ENCODE results near the gene ADAM22. TPM values are rescaled to one million over a fixed set of nuclear protein-coding genes. Genes with fewer than 3 reads are reported as not detected.
"Not testable (repeated sequence)": the region's sequence is repeated elsewhere in the genome, so short reads cannot be mapped to it uniquely, and the experiment has no call there.

ADAM22 gene
- total and polyA plus RNA-seq, 7 experiments from 2014 or later = 0.79 to 7.1 (median 2.5) TPM

DNA sequence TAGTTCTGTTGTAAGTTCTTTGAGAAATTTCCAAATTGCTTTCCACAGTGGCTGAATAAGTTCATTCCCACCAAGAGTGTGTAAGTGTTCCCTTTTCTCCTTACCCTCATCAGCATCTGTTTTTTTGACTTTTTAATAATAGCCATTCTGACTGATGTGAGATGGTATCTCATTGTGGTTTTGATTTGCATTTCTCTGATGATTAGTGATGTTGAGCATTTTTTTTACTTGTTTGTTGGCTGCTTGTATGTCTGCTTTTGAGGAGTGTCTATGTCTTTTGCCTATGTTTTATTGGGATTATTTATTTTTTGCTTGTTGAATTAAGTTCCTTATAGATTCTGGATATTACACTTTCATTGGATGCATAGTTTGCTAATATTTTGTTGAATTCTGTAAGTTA is 11.9 kb downstream of the ADAM22 start:
- DNase-seq; H3K4me1 Mint-ChIP-seq; H3K27ac Mint-ChIP-seq; H3K27ac ChIP-seq (ENCODE audit: low read depth, low read length); CTCF ChIA-PET; H3K4me1 ChIP-seq (ENCODE audit: control insufficient read depth in 2 of 2, insufficient read depth in 2 of 2, low read length in 2 of 2); POLR2A ChIA-PET; H3K4me3 Mint-ChIP-seq; H3K4me3 ChIP-seq (ENCODE audit: low read length); intact Hi-C loops (cut with micrococcal nuclease); ATAC-seq; H3K9me3 ChIP-seq (ENCODE audit: control insufficient read depth in 2 of 3, low read length in 3 of 3); H3K9me3 Mint-ChIP-seq; H3K27me3 Mint-ChIP-seq; H3K27me3 ChIP-seq (ENCODE audit: control insufficient read depth in 2 of 2, insufficient read depth in 2 of 2, low read length in 2 of 2); H3K36me3 ChIP-seq (ENCODE audit: control insufficient read depth in 2 of 3, insufficient read depth in 3 of 3, low read length in 3 of 3): not testable (repeated sequence)
- peaks cover 0 to 12% (median 0%) of the 10 kb centered on the region in 5 donors for H3K36me3 Mint-ChIP-seq

DNA sequence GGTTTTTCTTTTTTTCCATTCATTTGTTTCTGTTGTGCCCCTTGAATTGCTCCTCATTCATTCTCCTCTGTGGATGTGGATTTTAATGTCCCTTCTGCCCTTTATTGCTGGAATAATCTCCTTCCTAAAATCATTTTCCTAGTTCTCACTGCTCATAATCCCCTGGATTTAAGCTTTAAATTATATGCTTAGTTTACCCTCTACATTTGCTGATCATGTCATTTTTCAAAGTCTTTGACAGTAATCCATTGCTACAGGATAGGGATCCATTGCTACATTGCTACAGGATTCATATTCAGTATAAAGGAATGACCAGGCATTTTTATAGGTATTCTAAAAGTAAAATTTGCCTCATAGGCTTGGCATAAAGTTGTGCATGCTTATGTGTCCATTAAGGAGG is 14.3 kb downstream of the ADAM22 start:
- peaks cover 0 to 2% (median 0%) of the 10 kb centered on the region in 11 donors for H3K9me3 Mint-ChIP-seq
- H3K27ac ChIP-seq (ENCODE audit: low read depth, low read length) = no peak overlapping the region
- no peak overlapping the region for H3K4me3 Mint-ChIP-seq
- H3K4me1 Mint-ChIP-seq = no peaks in the 10 kb centered on the region
- no peaks in the 10 kb centered on the region for H3K4me1 ChIP-seq (ENCODE audit: control insufficient read depth in 2 of 2, insufficient read depth in 2 of 2, low read length in 2 of 2)
- no peaks in the 10 kb centered on the region for H3K9me3 ChIP-seq (ENCODE audit: control insufficient read depth in 2 of 3, low read length in 3 of 3)
- intact Hi-C loops (cut with micrococcal nuclease) = no loop called here
- H3K27ac Mint-ChIP-seq = no peak overlapping the region
- H3K27me3 ChIP-seq (ENCODE audit: control insufficient read depth in 2 of 2, insufficient read depth in 2 of 2, low read length in 2 of 2) = no peaks in the 10 kb centered on the region
- ChIA-PET POLR2A (no interaction called here), CTCF (no interaction called here)
- no peak for DNase-seq
- H3K36me3 ChIP-seq (ENCODE audit: control insufficient read depth in 2 of 3, insufficient read depth in 3 of 3, low read length in 3 of 3) = no peaks in the 10 kb centered on the region
- peaks cover 0 to 9% (median 0%) of the 10 kb centered on the region in 5 donors for H3K36me3 Mint-ChIP-seq
- H3K4me3 ChIP-seq (ENCODE audit: low read length) = no peak overlapping the region
- no peak for ATAC-seq
- H3K27me3 Mint-ChIP-seq = no peaks in the 10 kb centered on the region

DNA sequence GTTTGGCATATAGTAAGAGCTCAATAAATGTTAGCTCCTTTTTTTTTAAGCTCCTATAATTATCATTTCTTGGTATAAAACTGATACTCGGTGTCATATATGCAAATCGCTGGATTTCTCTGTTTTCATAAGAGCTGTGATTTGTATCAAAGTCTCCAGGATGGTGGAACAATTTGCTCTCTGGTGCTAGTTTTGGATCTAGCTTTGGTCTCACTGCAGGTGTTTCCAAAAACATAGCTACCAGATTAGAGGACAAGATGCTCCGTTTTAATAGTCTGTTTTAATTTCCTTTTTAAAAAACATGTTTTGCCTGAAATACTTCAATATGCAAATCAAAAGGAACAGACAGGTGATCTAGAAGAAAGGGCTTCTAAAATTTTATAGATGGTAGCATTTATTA is 25.3 kb downstream of the ADAM22 start:
- peaks cover 0 to 2% (median 0%) of the 10 kb centered on the region in 7 donors for H3K4me1 Mint-ChIP-seq
- no peak overlapping the region for H3K27ac ChIP-seq (ENCODE audit: low read depth, low read length)
- no peak overlapping the region for H3K4me3 ChIP-seq (ENCODE audit: low read length)
- peaks cover 0 to 6% (median 5%) of the 10 kb centered on the region in 5 donors for H3K36me3 Mint-ChIP-seq
- POLR2A ChIA-PET = interaction anchor here (0.7 kb wide), 1 partner anchor 114 kb away, joined by 3 read pairs; no protein-coding TSS in a partner anchor
- DNase-seq (no peak), ATAC-seq (no peak)
- no peak overlapping the region for H3K27ac Mint-ChIP-seq
- peaks cover 0 to 7% (median 0%) of the 10 kb centered on the region in 11 donors for H3K9me3 Mint-ChIP-seq
- no peaks in the 10 kb centered on the region for H3K4me1 ChIP-seq (ENCODE audit: control insufficient read depth in 2 of 2, insufficient read depth in 2 of 2, low read length in 2 of 2)
- no peaks in the 10 kb centered on the region for H3K27me3 Mint-ChIP-seq
- no peaks in the 10 kb centered on the region for H3K9me3 ChIP-seq (ENCODE audit: control insufficient read depth in 2 of 3, low read length in 3 of 3)
- CTCF ChIA-PET = no interaction called here
- no peak overlapping the region for H3K4me3 Mint-ChIP-seq
- no peaks in the 10 kb centered on the region for H3K27me3 ChIP-seq (ENCODE audit: control insufficient read depth in 2 of 2, insufficient read depth in 2 of 2, low read length in 2 of 2)
- no peaks in the 10 kb centered on the region for H3K36me3 ChIP-seq (ENCODE audit: control insufficient read depth in 2 of 3, insufficient read depth in 3 of 3, low read length in 3 of 3)
- intact Hi-C loops (cut with micrococcal nuclease) = no loop called here

DNA sequence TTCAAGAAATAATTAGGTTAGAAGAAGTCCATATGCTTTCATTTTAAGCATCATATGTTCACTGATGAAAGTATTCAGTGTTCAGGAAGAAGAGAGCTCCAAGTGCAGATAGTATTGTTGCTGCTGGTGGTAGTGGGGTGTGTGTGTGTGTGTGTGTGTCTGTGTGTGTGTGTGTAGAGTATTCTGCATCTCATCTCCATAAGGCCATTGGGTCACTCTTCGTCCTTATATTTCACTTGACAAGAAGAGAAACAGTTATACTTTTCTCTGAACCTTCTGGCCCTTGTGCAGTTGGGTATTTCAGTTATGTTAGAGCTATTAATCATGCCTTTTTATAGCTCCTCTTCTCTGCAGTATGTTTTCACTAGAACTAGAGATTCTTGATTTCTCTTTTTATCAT is 26.2 kb downstream of the ADAM22 start:
- H3K4me3 Mint-ChIP-seq = no peak overlapping the region
- Histone ChIP-seq H3K9me3 (ENCODE audit: control insufficient read depth in 2 of 3, low read length in 3 of 3) (no peaks in the 10 kb centered on the region), H3K36me3 (ENCODE audit: control insufficient read depth in 2 of 3, insufficient read depth in 3 of 3, low read length in 3 of 3) (no peaks in the 10 kb centered on the region), H3K27ac (ENCODE audit: low read depth, low read length) (no peak overlapping the region), H3K4me1 (ENCODE audit: control insufficient read depth in 2 of 2, insufficient read depth in 2 of 2, low read length in 2 of 2) (no peaks in the 10 kb centered on the region), H3K27me3 (ENCODE audit: control insufficient read depth in 2 of 2, insufficient read depth in 2 of 2, low read length in 2 of 2) (no peaks in the 10 kb centered on the region), H3K4me3 (ENCODE audit: low read length) (no peak overlapping the region)
- H3K9me3 Mint-ChIP-seq = peaks cover 0 to 4% (median 0%) of the 10 kb centered on the region in 11 donors
- no peak for ATAC-seq
- ChIA-PET POLR2A (no interaction called here), CTCF (no interaction called here)
- no peaks in the 10 kb centered on the region for H3K27me3 Mint-ChIP-seq
- no peak for DNase-seq
- H3K27ac Mint-ChIP-seq = no peak overlapping the region
- peaks cover 0 to 2% (median 0%) of the 10 kb centered on the region in 7 donors for H3K4me1 Mint-ChIP-seq
- peaks cover 0 to 6% (median 5%) of the 10 kb centered on the region in 5 donors for H3K36me3 Mint-ChIP-seq
- intact Hi-C loops (cut with micrococcal nuclease) = no loop called here

DNA sequence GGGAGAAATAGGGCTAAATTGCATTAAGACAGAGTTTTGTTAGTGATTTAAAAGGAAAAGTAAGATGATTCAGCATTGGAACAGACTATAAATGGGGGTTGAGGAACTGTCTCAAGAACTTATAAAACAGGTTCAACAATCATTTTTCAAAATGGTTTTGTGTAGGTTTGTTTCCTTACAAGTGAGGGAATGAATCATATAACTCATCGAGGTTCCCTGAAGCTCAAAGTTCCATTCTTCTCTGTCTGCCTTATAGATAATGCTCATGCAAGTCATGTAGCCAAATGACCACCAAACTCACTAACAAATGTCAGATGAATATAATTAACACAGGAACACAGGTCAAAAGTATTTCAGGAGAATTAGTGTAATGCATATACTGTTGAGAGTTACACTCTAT is 27.7 kb downstream of the ADAM22 start:
- H3K27ac ChIP-seq (ENCODE audit: low read depth, low read length) = no peak overlapping the region
- H3K4me1 ChIP-seq (ENCODE audit: control insufficient read depth in 2 of 2, insufficient read depth in 2 of 2, low read length in 2 of 2) = no peaks in the 10 kb centered on the region
- H3K9me3 ChIP-seq (ENCODE audit: control insufficient read depth in 2 of 3, low read length in 3 of 3) = no peaks in the 10 kb centered on the region
- Mint-ChIP-seq H3K36me3 (peaks cover 0 to 13% (median 5%) of the 10 kb centered on the region in 5 donors), H3K9me3 (peaks cover 0 to 5% (median 0%) of the 10 kb centered on the region in 11 donors), H3K4me1 (peaks cover 0 to 2% (median 0%) of the 10 kb centered on the region in 7 donors), H3K4me3 (no peak overlapping the region), H3K27me3 (no peaks in the 10 kb centered on the region), H3K27ac (no peak overlapping the region)
- no peaks in the 10 kb centered on the region for H3K27me3 ChIP-seq (ENCODE audit: control insufficient read depth in 2 of 2, insufficient read depth in 2 of 2, low read length in 2 of 2)
- H3K4me3 ChIP-seq (ENCODE audit: low read length) = no peak overlapping the region
- POLR2A ChIA-PET = no interaction called here
- DNase-seq (no peak), ATAC-seq (no peak)
- H3K36me3 ChIP-seq (ENCODE audit: control insufficient read depth in 2 of 3, insufficient read depth in 3 of 3, low read length in 3 of 3) = no peaks in the 10 kb centered on the region
- CTCF ChIA-PET = no interaction called here
- intact Hi-C loops (cut with micrococcal nuclease) = no loop called here

DNA sequence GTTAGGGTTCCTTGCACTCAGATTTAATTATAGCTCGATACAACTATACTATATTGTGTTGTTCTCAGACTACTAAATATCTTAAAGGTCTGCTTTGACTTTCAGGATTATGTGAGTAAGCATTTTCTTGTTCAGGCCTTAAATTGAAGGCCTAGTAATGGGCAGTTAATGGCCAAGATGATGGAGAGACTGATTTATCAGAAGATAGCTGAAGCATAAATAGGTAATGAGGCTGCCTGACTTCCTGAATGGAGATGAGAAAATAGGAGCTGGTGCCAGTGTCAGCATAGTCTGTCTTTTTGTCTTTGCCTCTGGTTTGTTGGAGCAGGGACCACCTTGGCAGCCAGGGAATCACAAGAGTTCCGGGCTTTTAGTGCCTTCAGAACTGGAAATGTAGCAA is 32.2 kb downstream of the ADAM22 start:
- H3K27ac Mint-ChIP-seq = no peak overlapping the region
- Histone ChIP-seq H3K4me1 (ENCODE audit: control insufficient read depth in 2 of 2, insufficient read depth in 2 of 2, low read length in 2 of 2) (no peaks in the 10 kb centered on the region), H3K4me3 (ENCODE audit: low read length) (no peak overlapping the region), H3K36me3 (ENCODE audit: control insufficient read depth in 2 of 3, insufficient read depth in 3 of 3, low read length in 3 of 3) (no peaks in the 10 kb centered on the region), H3K27ac (ENCODE audit: low read depth, low read length) (no peak overlapping the region), H3K27me3 (ENCODE audit: control insufficient read depth in 2 of 2, insufficient read depth in 2 of 2, low read length in 2 of 2) (no peaks in the 10 kb centered on the region), H3K9me3 (ENCODE audit: control insufficient read depth in 2 of 3, low read length in 3 of 3) (no peaks in the 10 kb centered on the region)
- no peak for DNase-seq
- intact Hi-C loops (cut with micrococcal nuclease) = no loop called here
- CTCF ChIA-PET = no interaction called here
- ATAC-seq = no peak
- no peaks in the 10 kb centered on the region for H3K4me1 Mint-ChIP-seq
- POLR2A ChIA-PET = no interaction called here
- peaks cover 0 to 5% (median 0%) of the 10 kb centered on the region in 11 donors for H3K9me3 Mint-ChIP-seq
- H3K36me3 Mint-ChIP-seq = peaks cover 0 to 10% (median 0%) of the 10 kb centered on the region in 5 donors
- H3K27me3 Mint-ChIP-seq = no peaks in the 10 kb centered on the region
- H3K4me3 Mint-ChIP-seq = no peak overlapping the region

DNA sequence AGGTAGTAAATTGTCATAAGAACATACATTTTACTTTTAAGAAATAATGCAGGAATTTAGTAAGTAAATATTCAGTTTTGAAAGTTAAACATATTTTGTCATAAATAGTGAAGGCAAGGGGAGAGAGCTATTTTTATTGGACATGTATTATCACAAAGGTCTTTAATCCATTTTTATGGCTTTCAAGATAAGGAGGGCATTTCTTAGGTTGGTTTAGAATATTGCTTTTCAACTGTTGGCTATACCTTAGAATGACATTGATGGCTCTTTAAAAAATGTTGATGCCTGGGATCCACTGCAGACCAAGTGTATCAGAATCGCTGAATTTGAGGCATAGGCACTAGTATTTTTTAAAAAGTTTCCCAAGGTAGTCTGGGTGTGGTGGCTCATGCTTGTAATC is 34.0 kb downstream of the ADAM22 start:
- Mint-ChIP-seq H3K27ac (no peak overlapping the region), H3K4me3 (no peak overlapping the region), H3K36me3 (peaks cover 0 to 16% (median 0%) of the 10 kb centered on the region in 5 donors), H3K9me3 (peaks cover 0 to 5% (median 0%) of the 10 kb centered on the region in 11 donors), H3K27me3 (no peaks in the 10 kb centered on the region), H3K4me1 (no peaks in the 10 kb centered on the region)
- no peaks in the 10 kb centered on the region for H3K4me1 ChIP-seq (ENCODE audit: control insufficient read depth in 2 of 2, insufficient read depth in 2 of 2, low read length in 2 of 2)
- no peak overlapping the region for H3K27ac ChIP-seq (ENCODE audit: low read depth, low read length)
- H3K27me3 ChIP-seq (ENCODE audit: control insufficient read depth in 2 of 2, insufficient read depth in 2 of 2, low read length in 2 of 2) = no peaks in the 10 kb centered on the region
- ATAC-seq (no peak), DNase-seq (no peak)
- no peak overlapping the region for H3K4me3 ChIP-seq (ENCODE audit: low read length)
- POLR2A ChIA-PET = no interaction called here
- intact Hi-C loops (cut with micrococcal nuclease) = no loop called here
- CTCF ChIA-PET = no interaction called here
- no peaks in the 10 kb centered on the region for H3K9me3 ChIP-seq (ENCODE audit: control insufficient read depth in 2 of 3, low read length in 3 of 3)
- H3K36me3 ChIP-seq (ENCODE audit: control insufficient read depth in 2 of 3, insufficient read depth in 3 of 3, low read length in 3 of 3) = no peaks in the 10 kb centered on the region
